OCI-LY7 (cell line): Measurements from ENCODE around the gene SHOX. TPM values are rescaled to one million over a fixed set of nuclear protein-coding genes. Genes with fewer than 3 reads are reported as not detected.

ENCODE experiments used
- BruUV-seq: library from RNA; stranded (reverse); fragments of 400-500 nt; replicated peaks from 2 replicates; lab custom pipeline; 2021; lab: Mats Ljungman, UMichigan
- CTCF ChIA-PET: fragments of 300-600 bp; sonication (Branson Sonifier 250); formaldehyde crosslinking; loops from one replicate; lab custom pipeline; 2022; ENCODE audit warnings: antibody characterized with exemption; ENCODE audit not compliant: unreplicated experiment; lab: Charles Lee
- POLR2A ChIA-PET: fragments of 300-600 bp; sonication (Branson Sonifier 250); formaldehyde crosslinking; loops from one replicate; lab custom pipeline; 2022; ENCODE audit warnings: antibody characterized with exemption; lab: Charles Lee
- DNase-seq: peaks from one replicate; pipeline ENCODE4 v3.0.0-alpha.2; 2015; ENCODE audit warnings: low spot score
- H2AFZ ChIP-seq: fragments of 200-600 bp; sonication (generic), shearing (Covaris generic); 2 replicates; pipeline ENCODE4 v1.6.1; 2014; ENCODE audit warnings: mild to moderate bottlenecking, antibody characterized with exemption, low read length, moderate library complexity
- H3K27ac ChIP-seq: fragments of 200-600 bp; sonication (generic); 2 replicates; pipeline ENCODE4 v1.5.1; 2014; ENCODE audit warnings: mixed run types, low read depth, mild to moderate bottlenecking, moderate library complexity, low read length, inconsistent platforms; ENCODE audit not compliant: poor library complexity, severe bottlenecking
- H3K36me3 ChIP-seq: fragments of 200-600 bp; sonication (generic); 2 replicates; pipeline ENCODE4 v1.6.1; 2014; ENCODE audit warnings: mild to moderate bottlenecking, antibody characterized with exemption, low read length, moderate library complexity, mixed read lengths; ENCODE audit not compliant: insufficient read depth
- H3K4me1 ChIP-seq: fragments of 200-600 bp; sonication (generic); 2 replicates; pipeline ENCODE4 v1.5.1; 2014; ENCODE audit warnings: mild to moderate bottlenecking, low read length; ENCODE audit not compliant: insufficient read depth, poor library complexity, severe bottlenecking
- H3K4me2 ChIP-seq: fragments of 200-600 bp; sonication (generic); 2 replicates; pipeline ENCODE4 v1.6.1; 2014; ENCODE audit warnings: mild to moderate bottlenecking, low read length
- H3K4me3 ChIP-seq: fragments of 200-600 bp; sonication (generic); 2 replicates; pipeline ENCODE4 v1.5.1; 2014; ENCODE audit warnings: mild to moderate bottlenecking, low read depth, low read length; ENCODE audit not compliant: poor library complexity, severe bottlenecking
- H3K79me2 ChIP-seq: fragments of 200-600 bp; sonication (generic); 2 replicates; pipeline ENCODE4 v1.6.1; 2016; ENCODE audit warnings: low read depth, mild to moderate bottlenecking, low read length, moderate library complexity, mixed read lengths; ENCODE audit not compliant: insufficient read depth
- H3K9me2 ChIP-seq: fragments of 200-600 bp; sonication (generic); 2 replicates; pipeline ENCODE4 v1.6.1; 2016; ENCODE audit warnings: mild to moderate bottlenecking, low read length, mixed read lengths; ENCODE audit not compliant: insufficient read depth
- H3K9me3 ChIP-seq: fragments of 200-600 bp; sonication (generic); 2 replicates; pipeline ENCODE4 v1.6.1; 2014; ENCODE audit warnings: mild to moderate bottlenecking, mixed run types, low read length, mixed read lengths
- H4K20me1 ChIP-seq: fragments of 200-600 bp; sonication (generic); 2 replicates; pipeline ENCODE4 v1.6.1; 2014; ENCODE audit warnings: mild to moderate bottlenecking, antibody characterized with exemption, low read length, moderate library complexity, mixed read lengths; ENCODE audit not compliant: insufficient read depth
- EZH2phosphoT487 ChIP-seq: fragments of 200-600 bp; sonication (generic); IDR thresholded peaks from 2 replicates; pipeline ENCODE4 v1.6.1; 2018; ENCODE audit warnings: low read depth, borderline replicate concordance, mild to moderate bottlenecking, mixed run types, antibody characterized with exemption, low read length, moderate library complexity, mixed read lengths
- intact Hi-C: fragments of 100-400 bp; cut with micrococcal nuclease; formaldehyde crosslinking; loops from one replicate; pipeline ENCODE4 v1.10.0; 2022; ENCODE audit not compliant: unreplicated experiment
- total RNA-seq, 2 experiments: library from RNA; depleted of rRNA in 1 of 2; stranded (reverse); fragments of >200 nt in 1 of 2; shearing (Covaris generic) in 1 of 2; gene quantifications; 2 replicates each; pipeline ENCODE4 v1.2.3, GENCODE V29; 2014 to 2022
- TF ChIP-seq, protein P1 (sequence below): fragments of 200-600 bp; sonication (generic); conservative IDR thresholded peaks from 2 replicates; pipeline ENCODE4 v1.5.1; 2014; ENCODE audit warnings: mild to moderate bottlenecking, antibody characterized with exemption, low read length, moderate library complexity, mixed read lengths

The SHOX gene
- total RNA-seq, 2 experiments from 2014 or later: not detected

- H3K4me1 ChIP-seq: no peaks in the 10 kb centered on the region
- no peak overlapping the region for H3K4me2 ChIP-seq
- BruUV-seq: no TSS peak
- TF ChIP-seq EZH2phosphoT487: no peak
- H3K79me2 ChIP-seq: no peaks in the 10 kb centered on the region
- H2AFZ ChIP-seq: no peak overlapping the region
- H3K9me2 ChIP-seq: no peaks in the 10 kb centered on the region
- ChIA-PET POLR2A (no interaction called here), CTCF (no interaction called here)
- H4K20me1 ChIP-seq: no peaks in the 10 kb centered on the region
- H3K9me3 ChIP-seq: no peaks in the 10 kb centered on the region
- H3K36me3 ChIP-seq: no peaks in the 10 kb centered on the region
- DNase-seq: no peak
- intact Hi-C loops: no loop called here
- H3K4me3 ChIP-seq: no peak overlapping the region
- H3K27ac ChIP-seq: no peak overlapping the region
Observed at GRCh38 chrX:685120-686032, 54.8 kb downstream of the SHOX start.

GRCh38 chrX:689983-690382 lies 59.4 kb downstream of the SHOX start:
- Histone ChIP-seq H3K9me2 (no peaks in the 10 kb centered on the region), H3K4me1 (no peaks in the 10 kb centered on the region), H3K4me2 (no peak overlapping the region), H3K79me2 (no peaks in the 10 kb centered on the region), H3K9me3 (no peaks in the 10 kb centered on the region), H2AFZ (no peak overlapping the region), H3K36me3 (no peaks in the 10 kb centered on the region), H3K4me3 (no peak overlapping the region), H4K20me1 (no peaks in the 10 kb centered on the region), H3K27ac (no peak overlapping the region)
- POLR2A ChIA-PET: no interaction called here
- CTCF ChIA-PET: no interaction called here
- TF ChIP-seq, protein P1, sequence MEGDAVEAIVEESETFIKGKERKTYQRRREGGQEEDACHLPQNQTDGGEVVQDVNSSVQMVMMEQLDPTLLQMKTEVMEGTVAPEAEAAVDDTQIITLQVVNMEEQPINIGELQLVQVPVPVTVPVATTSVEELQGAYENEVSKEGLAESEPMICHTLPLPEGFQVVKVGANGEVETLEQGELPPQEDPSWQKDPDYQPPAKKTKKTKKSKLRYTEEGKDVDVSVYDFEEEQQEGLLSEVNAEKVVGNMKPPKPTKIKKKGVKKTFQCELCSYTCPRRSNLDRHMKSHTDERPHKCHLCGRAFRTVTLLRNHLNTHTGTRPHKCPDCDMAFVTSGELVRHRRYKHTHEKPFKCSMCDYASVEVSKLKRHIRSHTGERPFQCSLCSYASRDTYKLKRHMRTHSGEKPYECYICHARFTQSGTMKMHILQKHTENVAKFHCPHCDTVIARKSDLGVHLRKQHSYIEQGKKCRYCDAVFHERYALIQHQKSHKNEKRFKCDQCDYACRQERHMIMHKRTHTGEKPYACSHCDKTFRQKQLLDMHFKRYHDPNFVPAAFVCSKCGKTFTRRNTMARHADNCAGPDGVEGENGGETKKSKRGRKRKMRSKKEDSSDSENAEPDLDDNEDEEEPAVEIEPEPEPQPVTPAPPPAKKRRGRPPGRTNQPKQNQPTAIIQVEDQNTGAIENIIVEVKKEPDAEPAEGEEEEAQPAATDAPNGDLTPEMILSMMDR: no peak
- TF ChIP-seq EZH2phosphoT487: no peak
- intact Hi-C loops: no loop called here
- BruUV-seq: no TSS peak
- no peak for DNase-seq

- ChIA-PET CTCF (no interaction called here), POLR2A (no interaction called here)
- TF ChIP-seq, protein P1: no peak
- no peak for TF ChIP-seq EZH2phosphoT487
- H3K4me3 ChIP-seq: no peak overlapping the region
- no peak overlapping the region for H2AFZ ChIP-seq
- H3K4me2 ChIP-seq: no peak overlapping the region
- H3K4me1 ChIP-seq: no peaks in the 10 kb centered on the region
- no peaks in the 10 kb centered on the region for H3K79me2 ChIP-seq
- H3K27ac ChIP-seq: no peak overlapping the region
- H4K20me1 ChIP-seq: no peaks in the 10 kb centered on the region
- H3K9me3 ChIP-seq: no peaks in the 10 kb centered on the region
- no peaks in the 10 kb centered on the region for H3K36me3 ChIP-seq
- no peaks in the 10 kb centered on the region for H3K9me2 ChIP-seq
- no peak for DNase-seq
- no TSS peak for BruUV-seq
- intact Hi-C loops: no loop called here
Observed at GRCh38 chrX:694800-695199, 64.2 kb downstream of the SHOX start.
